ENCODE measurements around the gene SH3BP5L. TPM values are rescaled to one million over a fixed set of nuclear protein-coding genes. Genes with fewer than 3 reads are reported as not detected.

The SH3BP5L gene
- total and polyA plus RNA-seq, 2 of the 4 experiments (the other 2 are of a cell fraction): 23.3 to 35.9 TPM

GRCh38 chr1:248873409-248873992, 47.8 kb upstream of the SH3BP5L start:
- BruUV-seq (replicated peaks): no TSS peak
- intact Hi-C loops (cut with micrococcal nuclease): loop anchor here (1.0 kb wide), 3 partner anchors 33 to 47 kb away; partner anchors contain the start of genes PGBD2 and ZNF672
- WGBS, 2 experiments (ENCODE audit: extremely low coverage in 2 of 2, insufficient read length in 1 of 2): 1% methylated on average over 14 of the region's 41 CpGs; no CpG with 5 or more reads in 1 of the 2 experiments

More at GRCh38 chr1:248873409-248873992, 47.8 kb upstream of the SH3BP5L start:
- peak overlapping the region; percentile 61 for H3K4me3 ChIP-seq (ENCODE audit: insufficient read depth, low read depth, low read length)
- peaks cover 10% of the 10 kb centered on the region for H4K20me1 ChIP-seq (ENCODE audit: insufficient read depth, low read length)
- TF ChIP-seq NFE2L2 (IDR thresholded peaks at IDR 0.05; ENCODE audit: low read depth, low read length) (peak; percentile 6; the same call in 1 of the 2 replicates), MAZ (IDR thresholded peaks at IDR 0.05; ENCODE audit: borderline replicate concordance, low read depth, low read length) (peak; percentile 23; the same call in 1 of the 2 replicates), RCOR1 (IDR thresholded peaks at IDR 0.05; ENCODE audit: insufficient replicate concordance, low read length) (no peak), CTCF (conservative IDR thresholded peaks at IDR 0.05; ENCODE audit: low read depth, low read length) (0 out of 2 replicates have a peak, but pooled peaks have one; percentile 15), USF2 (IDR thresholded peaks at IDR 0.05; ENCODE audit: low read depth, low read length) (peak; percentile 14; the same call in 1 of the 2 replicates), BHLHE40 (IDR thresholded peaks at IDR 0.05; ENCODE audit: low read depth, low read length) (peak; percentile 50), POLR2A (IDR thresholded peaks at IDR 0.05; ENCODE audit: low read depth, low read length) (0 out of 2 replicates have a peak, but pooled peaks have one; percentile 50), RFX5 (IDR thresholded peaks at IDR 0.05; ENCODE audit: low read depth, low read length) (no peak), FOS (IDR thresholded peaks at IDR 0.05; ENCODE audit: low read depth, low read length) (peak; percentile 96), CEBPB (IDR thresholded peaks at IDR 0.05; ENCODE audit: low read depth, low read length) (0 out of 2 replicates have a peak, but pooled peaks have one; percentile 1), MAFK (IDR thresholded peaks at IDR 0.05; ENCODE audit: low read depth, low read length) (no peak), MXI1 (IDR thresholded peaks at IDR 0.05; ENCODE audit: borderline replicate concordance, low read depth, low read length) (no peak), RAD21 (IDR thresholded peaks at IDR 0.05; ENCODE audit: low read length) (0 out of 2 replicates have a peak, but pooled peaks have one; percentile 7)
- H3K4ac ChIP-seq (ENCODE audit: low read depth, low read length): no peak overlapping the region
- H3K36me3 ChIP-seq (ENCODE audit: control insufficient read depth, insufficient read depth, low read length): no peaks in the 10 kb centered on the region
- no peak overlapping the region for H3K18ac ChIP-seq (ENCODE audit: low read depth, low read length)
- H3K79me1 ChIP-seq (ENCODE audit: low read depth in 1 of 2, low read length in 2 of 2): no peaks in the 10 kb centered on the region
- no peak overlapping the region for H3K56ac ChIP-seq (ENCODE audit: extremely low read depth, insufficient read depth, low read length)
- H2BK5ac ChIP-seq (ENCODE audit: low read depth, low read length, poor library complexity, severe bottlenecking): peak overlapping the region; percentile 1
- no peak overlapping the region for H4K91ac ChIP-seq (ENCODE audit: insufficient read depth, low read depth, low read length)
- no peaks in the 10 kb centered on the region; the same call in 1 of the 2 replicates for H3K9me1 ChIP-seq (ENCODE audit: insufficient read depth, low read length)
- POLR2A ChIA-PET (ENCODE audit: unreplicated experiment): no interaction called here
- peak overlapping the region; percentile 15 for H3K27ac ChIP-seq (ENCODE audit: insufficient read depth, low read length)
- H3K9ac ChIP-seq (ENCODE audit: low read depth, low read length): peak overlapping the region; percentile 59
- dilution Hi-C loops (cut with HindIII; ENCODE audit: low sequenced_read_pairs, unreplicated experiment): no loop called here
- H3K4me1 ChIP-seq (ENCODE audit: control insufficient read depth, insufficient read depth, low read length): no peaks in the 10 kb centered on the region
- peak overlapping the region; percentile 35; the same call in 1 of the 2 replicates for H3K14ac ChIP-seq (replicated peaks; ENCODE audit: low read depth, low read length)
- peak overlapping the region; percentile 93 for H2AFZ ChIP-seq (replicated peaks; ENCODE audit: low read length, poor library complexity)
- no peaks in the 10 kb centered on the region for H3K27me3 ChIP-seq (ENCODE audit: control insufficient read depth, insufficient read depth, low read length)
- no peak overlapping the region for H2BK20ac ChIP-seq (ENCODE audit: low read depth, low read length)
- peak overlapping the region; percentile 94 for H3K23ac ChIP-seq (ENCODE audit: low read depth, low read length)
- H2AK9ac ChIP-seq (replicated peaks; ENCODE audit: low read depth, low read length, poor library complexity): peak overlapping the region; percentile 10
- no peak overlapping the region for H4K5ac ChIP-seq (ENCODE audit: low read depth, low read length)
- DNase-seq (peak; percentile 94), ATAC-seq (ENCODE audit: low read depth) (peak; percentile 86)
- peak overlapping the region; percentile 97 for H3K4me2 ChIP-seq (ENCODE audit: low read depth, low read length)
- H3K9me3 ChIP-seq (ENCODE audit: control insufficient read depth, insufficient read depth, low read length): no peaks in the 10 kb centered on the region
- in situ Hi-C loops (cut with MboI; ENCODE audit: low sequenced_read_pairs): no loop called here
- CTCF ChIA-PET: interaction anchor here (0.6 to 1.7 kb wide), 3 partner anchors 12 to 1966 kb away, joined by 3 to 5 read pairs (median 3); no protein-coding TSS in a partner anchor
- H2BK120ac ChIP-seq (ENCODE audit: low read depth, low read length): 0 out of 2 replicates have a peak overlapping the region, but pooled peaks have one; percentile 3
- H2BK15ac ChIP-seq (ENCODE audit: low read depth, low read length): no peak overlapping the region
- H2AK5ac ChIP-seq (ENCODE audit: low read depth, low read length): no peak overlapping the region
- peak overlapping the region in 1 of 2 experiments; percentile 7; a peak in 1 of 4 replicates for H4K8ac ChIP-seq (ENCODE audit: low read depth in 2 of 2, low read length in 2 of 2)

Data from IMR-90 (cell line).